SJCRH30 (cell line): ENCODE measurements around the gene CSN2. TPM values are rescaled to one million over a fixed set of nuclear protein-coding genes. Genes with fewer than 3 reads are reported as not detected.
"Not testable (repeated sequence)": the region's sequence is repeated elsewhere in the genome, so short reads cannot be mapped to it uniquely, and the experiment has no call there.

Experiments used
- DNase-seq, 2 experiments: peaks; one replicate each; pipeline ENCODE4 v3.0.0-alpha.2; 2015 to 2020
- H3K27ac ChIP-seq: fragments of 250-450 bp; sonication (Bioruptor Pico); 2 replicates; pipeline ENCODE4 v1.5.1; 2020; ENCODE audit warnings: mild to moderate bottlenecking, moderate library complexity
- H3K27me3 ChIP-seq: fragments of 250-450 bp; sonication (Bioruptor Pico); 2 replicates; pipeline ENCODE4 v1.5.1; 2020; ENCODE audit warnings: mild to moderate bottlenecking, moderate library complexity
- H3K36me3 ChIP-seq: fragments of 250-450 bp; sonication (Bioruptor Pico); 2 replicates; pipeline ENCODE4 v1.5.1; 2020; ENCODE audit warnings: mild to moderate bottlenecking, moderate library complexity
- H3K4me1 ChIP-seq: fragments of 250-450 bp; sonication (Bioruptor Pico); 2 replicates; pipeline ENCODE4 v1.5.1; 2020; ENCODE audit warnings: mild to moderate bottlenecking, moderate library complexity
- H3K4me3 ChIP-seq: fragments of 250-450 bp; sonication (Bioruptor Pico); 2 replicates; pipeline ENCODE4 v1.5.1; 2020; ENCODE audit warnings: mild to moderate bottlenecking, moderate library complexity
- H3K9me3 ChIP-seq: fragments of 250-450 bp; sonication (Bioruptor Pico); replicated peaks from 2 replicates; pipeline ENCODE4 v1.5.1; 2020; ENCODE audit warnings: mild to moderate bottlenecking, moderate library complexity
- total RNA-seq: library from RNA; depleted of rRNA; stranded (reverse); fragments of >200 nt; shearing (Covaris generic); gene quantifications from 2 replicates; pipeline ENCODE4 v1.2.3, GENCODE V29; 2014; rRNA removed

Gene CSN2
- total RNA-seq, 1 experiment from 2014 or later: not detected

GRCh38 chr4:69934150-69934549 lies 31.4 kb downstream of the CSN2 start:
- Histone ChIP-seq H3K27me3 (no peaks in the 10 kb centered on the region), H3K4me3 (no peak overlapping the region), H3K4me1 (no peaks in the 10 kb centered on the region), H3K9me3 (no peaks in the 10 kb centered on the region), H3K27ac (no peak overlapping the region), H3K36me3 (no peaks in the 10 kb centered on the region)
- DNase-seq: no peak

GRCh38 chr4:69930768-69931167 lies 34.8 kb downstream of the CSN2 start, which contains the start of gene CSN1S1:
Gene CSN1S1 (plus strand): TSS chr4:69931068. CDS start chr4:69932556, 1,488 bp downstream.
- H3K27ac ChIP-seq: no peak within 1 kb of the TSS
- H3K4me3 ChIP-seq: no peak within 1 kb of the TSS
- H3K36me3 ChIP-seq: no peaks in the 10 kb centered on the region
- no peak for DNase-seq
- no peaks in the 10 kb centered on the region for H3K9me3 ChIP-seq
- H3K27me3 ChIP-seq: no peaks in the 10 kb centered on the region
- H3K4me1 ChIP-seq: no peaks in the 10 kb centered on the region

- H3K27ac ChIP-seq, H3K4me3 ChIP-seq, DNase-seq, H3K36me3 ChIP-seq, H3K9me3 ChIP-seq, H3K27me3 ChIP-seq, H3K4me1 ChIP-seq: not testable (repeated sequence)
Observed at GRCh38 chr4:69923782-69924410, 41.6 kb downstream of the CSN2 start.

- Histone ChIP-seq H3K9me3 (no peaks in the 10 kb centered on the region), H3K27me3 (no peaks in the 10 kb centered on the region), H3K4me1 (no peaks in the 10 kb centered on the region), H3K27ac (no peak overlapping the region), H3K36me3 (no peaks in the 10 kb centered on the region), H3K4me3 (no peak overlapping the region)
- no peak for DNase-seq
Observed at GRCh38 chr4:69920874-69921273, 44.7 kb downstream of the CSN2 start.

- Histone ChIP-seq H3K4me1 (no peaks in the 10 kb centered on the region), H3K9me3 (no peaks in the 10 kb centered on the region), H3K36me3 (no peaks in the 10 kb centered on the region), H3K27me3 (no peaks in the 10 kb centered on the region), H3K27ac (no peak overlapping the region), H3K4me3 (no peak overlapping the region)
- DNase-seq: no peak
Observed at GRCh38 chr4:69910016-69910782, 55.3 kb downstream of the CSN2 start.

GRCh38 chr4:69909195-69909594 lies 56.3 kb downstream of the CSN2 start:
- Histone ChIP-seq H3K27ac (no peak overlapping the region), H3K4me1 (no peaks in the 10 kb centered on the region), H3K4me3 (no peak overlapping the region), H3K9me3 (no peaks in the 10 kb centered on the region), H3K36me3 (no peaks in the 10 kb centered on the region), H3K27me3 (no peaks in the 10 kb centered on the region)
- DNase-seq: no peak

GRCh38 chr4:69907151-69907550 lies 58.4 kb downstream of the CSN2 start:
- Histone ChIP-seq H3K9me3 (no peaks in the 10 kb centered on the region), H3K27ac (no peak overlapping the region), H3K36me3 (no peaks in the 10 kb centered on the region), H3K4me1 (no peaks in the 10 kb centered on the region), H3K27me3 (no peaks in the 10 kb centered on the region), H3K4me3 (no peak overlapping the region)
- no peak for DNase-seq

Other genes starting within 250 kb of the CSN2 start
- 0.02 and 0.28 TPM in 2 replicates for gene SULT1B1, start 205.1 kb downstream of the CSN2 start, total RNA-seq
- gene SULT1E1, start 105.6 kb downstream of the CSN2 start, total RNA-seq: not detected in 2 replicates
- not detected in 2 replicates for gene CSN1S1, start 34.7 kb downstream of the CSN2 start, total RNA-seq
- 6.3 and 6.8 TPM in 2 replicates for gene STATH, start 30.2 kb upstream of the CSN2 start, total RNA-seq
- 0.36 TPM in 1 of 2 replicates, not detected in the other for gene HTN3, start 62.7 kb upstream of the CSN2 start, total RNA-seq
- gene HTN1, start 84.7 kb upstream of the CSN2 start, total RNA-seq: not detected in 2 replicates
- not detected in 2 replicates for gene PRR27, start 188.5 kb upstream of the CSN2 start, total RNA-seq
- gene ODAM, start 230.0 kb upstream of the CSN2 start, total RNA-seq: not detected in 2 replicates